ENCODE data around the gene ANO5. TPM values are rescaled to one million over a fixed set of nuclear protein-coding genes. Genes with fewer than 3 reads are reported as not detected.

ANO5 gene
- total and polyA plus RNA-seq, 8 donors, result 1.3 to 5.4 (median 4.0) TPM

- H3K27ac ChIP-seq, result no peak overlapping the region
- intact Hi-C loops (cut with DNase I), result no loop called here
- H3K4me1 ChIP-seq, result no peaks in the 10 kb centered on the region
- ATAC-seq (no peak), DNase-seq (no peak), FAIRE-seq (no peak)
- no peak overlapping the region for H3K4me3 ChIP-seq
- 83 to 87% methylated on average over 3 of the region's 3 CpGs for WGBS, 2 donors
- no peaks in the 10 kb centered on the region for H3K9me3 ChIP-seq
- TF ChIP-seq CTCF (IDR thresholded peaks at IDR 0.05), result no peak
- no peaks in the 10 kb centered on the region for H3K27me3 ChIP-seq
- no peaks in the 10 kb centered on the region for H3K36me3 ChIP-seq
Observed at GRCh38 chr11:22162756-22163155, 30.1 kb upstream of the ANO5 start.

GRCh38 chr11:22163394-22163797, 29.5 kb upstream of the ANO5 start:
- no peaks in the 10 kb centered on the region for H3K9me3 ChIP-seq
- DNase-seq (no peak), FAIRE-seq (no peak), ATAC-seq (peak in 3 of 4 donors; percentile 25 to 82 (median 76))
- H3K4me3 ChIP-seq, result no peak overlapping the region
- WGBS, 2 donors, result 71 to 77% methylated on average over 3 of the region's 3 CpGs
- H3K27me3 ChIP-seq, result no peaks in the 10 kb centered on the region
- no peaks in the 10 kb centered on the region for H3K36me3 ChIP-seq
- intact Hi-C loops (cut with DNase I), result no loop called here
- no peak for TF ChIP-seq CTCF (IDR thresholded peaks at IDR 0.05)
- no peak overlapping the region for H3K27ac ChIP-seq
- H3K4me1 ChIP-seq, result no peaks in the 10 kb centered on the region

GRCh38 chr11:22165087-22165486, 27.8 kb upstream of the ANO5 start:
- Histone ChIP-seq H3K27me3 (no peaks in the 10 kb centered on the region), H3K4me3 (no peak overlapping the region), H3K9me3 (no peaks in the 10 kb centered on the region), H3K4me1 (no peaks in the 10 kb centered on the region), H3K27ac (no peak overlapping the region), H3K36me3 (no peaks in the 10 kb centered on the region)
- no peak for TF ChIP-seq CTCF (IDR thresholded peaks at IDR 0.05)
- ATAC-seq (no peak), DNase-seq (no peak), FAIRE-seq (no peak)
- intact Hi-C loops (cut with DNase I), result loop anchor here in 1 of 3 donors (5.0 kb wide), 1 partner anchor 147 kb away; no protein-coding TSS in a partner anchor
- 69 to 80% methylated on average over 2 of the region's 2 CpGs for WGBS, 2 donors

- no peak for FAIRE-seq
- no peak for DNase-seq
- H3K4me1 ChIP-seq, result no peaks in the 10 kb centered on the region
- H3K9me3 ChIP-seq, result no peaks in the 10 kb centered on the region
- no peaks in the 10 kb centered on the region for H3K36me3 ChIP-seq
- H3K27ac ChIP-seq, result no peak overlapping the region
- WGBS, 2 donors, result 69 to 72% methylated on average over 3 of the region's 3 CpGs
- no peak overlapping the region for H3K4me3 ChIP-seq
- ATAC-seq, result no peak
- intact Hi-C loops (cut with DNase I), result loop anchor here in 1 of 3 donors (5.0 kb wide), 1 partner anchor 146 kb away; no protein-coding TSS in a partner anchor
- TF ChIP-seq CTCF (IDR thresholded peaks at IDR 0.05), result no peak
- no peaks in the 10 kb centered on the region for H3K27me3 ChIP-seq
Observed at GRCh38 chr11:22165759-22166513, 26.9 kb upstream of the ANO5 start.

- 0 to 1% methylated on average over 2 of the region's 2 CpGs for WGBS, 2 donors
- Histone ChIP-seq H3K27ac (no peak overlapping the region), H3K36me3 (no peaks in the 10 kb centered on the region), H3K9me3 (no peaks in the 10 kb centered on the region), H3K4me3 (no peak overlapping the region), H3K4me1 (no peaks in the 10 kb centered on the region), H3K27me3 (no peaks in the 10 kb centered on the region)
- TF ChIP-seq CTCF (IDR thresholded peaks at IDR 0.05), result peak in 3 of 4 donors; percentile 18 to 27 (median 19)
- DNase-seq, result no peak
- ATAC-seq, result peak in 1 of 4 donors; percentile 50
- FAIRE-seq, result peak; percentile 45
- intact Hi-C loops (cut with DNase I), result loop anchor here in 1 of 3 donors (5.0 kb wide), 1 partner anchor 142 kb away; no protein-coding TSS in a partner anchor
Observed at GRCh38 chr11:22169833-22170232, 23.1 kb upstream of the ANO5 start.
